SU-DHL-6 (cell line): ENCODE results near the gene P2RY12.

ENCODE experiments used
- H2AFZ ChIP-seq: fragments of 200-600 bp; sonication (generic); 2 replicates; pipeline ENCODE4 v1.6.1; 2014; ENCODE audit warnings: low read depth, mild to moderate bottlenecking, moderate library complexity, mixed read lengths, antibody characterized with exemption, low read length; ENCODE audit not compliant: severe bottlenecking
- H3F3A ChIP-seq: fragments of 200-600 bp; shearing (Covaris generic); 2 replicates; pipeline ENCODE4 v1.6.0; 2016; ENCODE audit warnings: antibody characterized with exemption, mild to moderate bottlenecking; ENCODE audit not compliant: insufficient read depth
- H3K27ac ChIP-seq: fragments of 200-600 bp; sonication (generic); 2 replicates; pipeline ENCODE4 v1.5.1; 2016; ENCODE audit warnings: low read depth, mild to moderate bottlenecking, low read length, moderate library complexity, mixed read lengths
- H3K27me3 ChIP-seq: fragments of 200-600 bp; sonication (generic), shearing (Covaris generic); 2 replicates; pipeline ENCODE4 v1.6.0; 2014; ENCODE audit warnings: mild to moderate bottlenecking, low read length
- H3K36me3 ChIP-seq: fragments of 200-600 bp; sonication (generic); 2 replicates; pipeline ENCODE4 v1.6.1; 2014; ENCODE audit warnings: mild to moderate bottlenecking, low read length, mixed read lengths
- H3K4me2 ChIP-seq: fragments of 300-600, 200-600 bp; shearing (Covaris generic), sonication (generic); 2 replicates; pipeline ENCODE4 v1.6.0; 2014; ENCODE audit warnings: low read length, low read depth, mild to moderate bottlenecking; ENCODE audit not compliant: poor library complexity, severe bottlenecking
- H3K4me3 ChIP-seq: fragments of 200-600 bp; sonication (generic); 2 replicates; pipeline ENCODE4 v1.5.1; 2014; ENCODE audit warnings: antibody characterized with exemption, low read length, mild to moderate bottlenecking, mixed read lengths; ENCODE audit not compliant: insufficient read depth, poor library complexity, severe bottlenecking
- H3K79me2 ChIP-seq: fragments of 200-600 bp; sonication (generic); 2 replicates; pipeline ENCODE4 v1.6.1; 2014; ENCODE audit warnings: mild to moderate bottlenecking, low read length, moderate library complexity; ENCODE audit not compliant: insufficient read depth
- H3K9ac ChIP-seq: fragments of 200-600 bp; sonication (generic); 2 replicates; pipeline ENCODE4 v1.7.0; 2014; ENCODE audit warnings: mild to moderate bottlenecking, low read length
- H3K9me2 ChIP-seq: fragments of 200-600 bp; sonication (generic); replicated peaks from 2 replicates; pipeline ENCODE4 v1.6.1; 2014; ENCODE audit warnings: low read length; ENCODE audit not compliant: insufficient read depth
- H3K9me3 ChIP-seq: fragments of 200-600 bp; sonication (generic); 2 replicates; pipeline ENCODE4 v1.6.1; 2014; ENCODE audit warnings: low read length, mixed read lengths; ENCODE audit not compliant: insufficient read depth
- H4K20me1 ChIP-seq: fragments of 200-600 bp; sonication (generic); 2 replicates; pipeline ENCODE4 v1.6.1; 2014; ENCODE audit warnings: low read depth, mild to moderate bottlenecking, antibody characterized with exemption, low read length, moderate library complexity, mixed read lengths
- CTCF ChIP-seq: fragments of 200-600 bp; sonication (generic); IDR thresholded peaks from one replicate; pipeline ENCODE4 v1.5.1; 2017; ENCODE audit warnings: antibody characterized with exemption, mild to moderate bottlenecking, low read length, moderate library complexity; ENCODE audit not compliant: insufficient read depth, poor library complexity, severe bottlenecking
- EZH2phosphoT487 ChIP-seq: fragments of 200-600 bp; sonication (generic), shearing (Covaris generic); conservative IDR thresholded peaks from 2 replicates; pipeline ENCODE4 v1.6.1; 2018; ENCODE audit warnings: mild to moderate bottlenecking, antibody characterized with exemption, low read length, moderate library complexity, mixed read lengths

The P2RY12 gene

GRCh38 chr3:151315846-151316245 is 68.7 kb downstream of the P2RY12 start:
- Histone ChIP-seq H3K9me3 (no peaks in the 10 kb centered on the region), H3K9me2 (no peaks in the 10 kb centered on the region), H2AFZ (no peak overlapping the region), H3K9ac (no peak overlapping the region), H4K20me1 (no peaks in the 10 kb centered on the region), H3K27me3 (no peaks in the 10 kb centered on the region), H3K4me2 (no peak overlapping the region), H3F3A (no peaks in the 10 kb centered on the region), H3K36me3 (no peaks in the 10 kb centered on the region), H3K4me3 (no peak overlapping the region), H3K27ac (no peak overlapping the region), H3K79me2 (no peaks in the 10 kb centered on the region)
- TF ChIP-seq EZH2phosphoT487 (no peak), CTCF (no peak)

- Histone ChIP-seq H3K27ac (no peak overlapping the region), H3K4me3 (no peak overlapping the region), H3K4me2 (no peak overlapping the region), H3K27me3 (no peaks in the 10 kb centered on the region), H3K9me2 (no peaks in the 10 kb centered on the region), H4K20me1 (no peaks in the 10 kb centered on the region), H3F3A (no peaks in the 10 kb centered on the region), H3K9me3 (no peaks in the 10 kb centered on the region), H3K9ac (no peak overlapping the region), H3K79me2 (no peaks in the 10 kb centered on the region), H3K36me3 (no peaks in the 10 kb centered on the region), H2AFZ (no peak overlapping the region)
- no peak for TF ChIP-seq EZH2phosphoT487
- TF ChIP-seq CTCF, result no peak
Measured at GRCh38 chr3:151315136-151315535, 69.4 kb downstream of the P2RY12 start.

GRCh38 chr3:151314593-151314992 is 70.0 kb downstream of the P2RY12 start:
- no peak overlapping the region for H3K27ac ChIP-seq
- no peak overlapping the region for H2AFZ ChIP-seq
- no peaks in the 10 kb centered on the region for H3K79me2 ChIP-seq
- H4K20me1 ChIP-seq, result no peaks in the 10 kb centered on the region
- H3K9me3 ChIP-seq, result no peaks in the 10 kb centered on the region
- H3K4me3 ChIP-seq, result no peak overlapping the region
- no peak overlapping the region for H3K4me2 ChIP-seq
- H3K36me3 ChIP-seq, result no peaks in the 10 kb centered on the region
- H3K9me2 ChIP-seq, result no peaks in the 10 kb centered on the region
- H3F3A ChIP-seq, result no peaks in the 10 kb centered on the region
- TF ChIP-seq EZH2phosphoT487 (no peak), CTCF (no peak)
- no peaks in the 10 kb centered on the region for H3K27me3 ChIP-seq
- no peak overlapping the region for H3K9ac ChIP-seq
